ENCODE data around the gene FANCC.

The FANCC gene

DNA sequence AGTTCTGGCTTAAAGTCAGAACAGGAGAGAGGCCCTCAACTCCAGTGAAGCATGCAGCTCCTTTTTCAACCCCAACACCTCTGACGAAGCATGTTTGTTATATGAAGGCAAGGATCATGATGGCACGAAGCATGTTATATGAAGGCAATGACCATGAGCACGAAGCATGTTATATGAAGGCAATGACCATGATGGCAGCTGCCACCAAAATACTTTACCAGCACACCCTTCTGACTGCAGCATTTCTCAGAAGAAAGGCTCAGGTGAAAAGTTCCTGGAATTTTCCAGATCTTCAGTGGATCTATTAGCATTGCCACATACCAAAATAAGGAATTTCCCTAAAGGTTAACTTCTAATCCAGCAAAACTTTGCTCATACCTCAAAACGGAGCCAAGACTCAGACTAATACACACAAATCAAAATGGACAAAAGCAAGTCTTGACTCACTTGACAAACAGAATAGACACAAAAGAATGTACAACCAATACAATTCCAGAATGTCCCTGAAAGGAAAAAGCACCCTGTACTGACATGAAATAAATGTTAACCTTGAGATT is 217.4 kb downstream of the FANCC start:
- DNase-seq (ENCODE audit: low read depth), result no peak

DNA sequence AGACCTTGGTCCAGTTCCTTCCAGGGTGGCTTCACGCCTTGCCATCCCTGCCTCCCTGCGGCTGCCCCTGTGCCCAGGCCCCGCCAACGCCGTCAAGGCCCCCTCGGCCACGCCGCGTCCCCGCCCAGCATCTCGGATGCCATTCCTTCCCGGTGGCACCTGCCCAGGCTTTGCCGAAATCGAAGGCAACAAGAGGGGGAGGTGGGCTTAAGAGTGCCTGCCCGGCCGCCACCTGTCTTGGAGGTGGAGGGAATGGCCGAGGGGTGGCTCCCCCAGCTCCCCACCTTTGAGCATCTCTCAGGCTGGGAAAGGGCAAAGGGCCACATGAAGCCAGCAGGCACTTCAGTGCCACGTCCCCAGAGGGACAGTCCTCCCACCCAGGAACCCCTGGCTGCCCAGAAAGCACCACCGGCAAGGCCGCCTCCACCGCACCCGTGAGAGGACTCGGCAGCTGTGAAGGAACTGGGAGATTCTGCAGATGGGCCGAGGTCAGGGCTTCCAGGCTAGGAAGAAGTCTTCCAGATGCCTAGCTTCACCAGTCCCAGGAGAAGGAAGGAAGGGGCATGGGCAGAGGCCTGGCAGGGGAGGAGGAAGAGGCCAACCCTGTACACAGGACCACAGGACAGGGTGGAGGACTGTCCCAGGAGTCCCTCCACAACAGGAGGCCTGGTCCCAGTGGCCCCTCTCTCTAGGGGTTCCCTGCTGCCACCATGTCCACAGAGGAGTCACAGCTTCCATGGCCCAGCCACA is 218.0 kb downstream of the FANCC start:
- DNase-seq (ENCODE audit: low read depth), result no peak

DNA sequence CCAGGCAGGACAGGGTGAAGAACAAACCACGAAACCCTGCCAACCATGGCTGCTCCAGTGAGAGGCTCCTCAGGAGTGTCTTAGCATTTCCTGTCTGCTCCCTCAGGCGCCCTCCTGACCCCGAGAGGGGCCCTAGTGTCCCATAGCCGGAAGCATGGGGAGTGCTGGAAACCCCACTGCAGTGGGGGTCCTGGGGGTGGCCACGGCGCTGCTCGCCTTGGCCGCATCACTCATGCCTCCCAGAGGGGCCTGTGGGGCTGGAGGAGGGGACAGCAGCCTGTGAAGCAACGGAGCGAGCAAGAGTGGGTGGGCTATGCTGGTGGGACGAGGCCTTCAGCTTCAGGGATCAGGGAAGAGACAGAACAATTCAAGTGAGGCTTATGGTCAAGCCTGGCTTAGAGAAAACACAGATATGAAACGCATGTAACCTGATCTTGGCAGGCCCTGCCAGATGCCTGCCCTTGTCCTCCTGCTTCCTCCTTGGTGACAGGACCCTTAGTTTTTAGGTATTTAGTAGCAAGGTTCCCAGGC is 219.1 kb downstream of the FANCC start:
- DNase-seq (ENCODE audit: low read depth), result no peak

DNA sequence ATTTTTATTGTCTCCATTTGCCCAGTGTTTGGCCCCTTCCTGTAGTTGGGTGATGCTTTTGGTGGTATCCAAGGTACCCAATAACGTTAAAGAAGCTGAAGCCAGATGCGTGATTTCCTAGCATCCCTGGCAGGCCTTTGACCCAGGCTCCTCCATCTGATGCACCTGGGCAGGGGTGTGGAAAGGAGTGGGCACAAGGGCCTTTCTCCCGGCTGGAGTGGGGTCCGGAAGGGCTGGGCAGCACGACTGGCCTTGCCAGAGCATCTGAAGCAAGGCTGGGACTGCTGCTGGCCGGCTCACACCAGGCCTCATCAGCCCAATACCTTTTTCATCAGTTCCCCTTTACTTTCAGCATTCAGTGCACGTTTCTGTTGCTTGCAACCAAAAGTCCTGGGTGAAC is 220.2 kb downstream of the FANCC start:
- no peak for DNase-seq (ENCODE audit: low read depth)

DNA sequence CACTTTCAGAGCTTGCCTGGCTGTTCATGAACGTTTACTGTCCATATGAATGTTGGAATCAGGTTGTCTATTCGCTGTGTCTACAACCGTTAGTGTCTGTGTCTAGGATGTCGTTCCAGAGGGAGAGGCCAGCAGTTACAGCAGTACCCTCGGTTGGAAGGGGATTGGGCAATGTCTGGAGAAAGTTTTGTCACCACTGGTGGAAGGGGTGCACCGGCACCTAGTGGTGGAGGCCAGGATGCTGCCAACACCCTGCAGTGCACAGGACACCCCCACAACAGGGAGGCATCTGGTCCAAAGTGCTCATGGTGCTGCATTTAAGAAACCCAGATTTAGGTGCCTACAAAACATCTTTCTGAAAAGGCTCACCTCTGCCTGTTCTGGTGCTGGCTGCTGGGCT is 220.7 kb downstream of the FANCC start:
- DNase-seq (ENCODE audit: low read depth), result no peak

DNA sequence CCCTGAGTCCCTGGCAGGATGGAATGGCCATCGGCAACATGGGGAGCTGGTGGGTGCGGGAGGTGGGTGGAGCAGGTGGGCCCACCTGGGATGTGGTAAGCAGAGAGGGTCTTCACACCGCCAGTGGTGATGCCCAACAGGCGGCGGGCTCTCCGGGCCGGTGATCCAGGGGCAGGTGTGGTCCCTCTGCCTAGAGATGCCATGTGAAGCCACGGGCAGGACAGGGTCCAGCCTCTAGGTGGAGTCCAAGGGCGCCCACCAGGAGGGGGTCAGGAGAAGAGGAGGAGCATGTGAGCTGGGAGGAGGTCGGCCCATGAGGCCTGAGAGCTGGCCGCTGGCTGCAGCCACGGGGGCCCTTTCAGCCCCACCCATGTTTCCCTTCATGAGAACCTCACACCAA is 221.1 kb downstream of the FANCC start:
- DNase-seq (ENCODE audit: low read depth), result no peak

DNA sequence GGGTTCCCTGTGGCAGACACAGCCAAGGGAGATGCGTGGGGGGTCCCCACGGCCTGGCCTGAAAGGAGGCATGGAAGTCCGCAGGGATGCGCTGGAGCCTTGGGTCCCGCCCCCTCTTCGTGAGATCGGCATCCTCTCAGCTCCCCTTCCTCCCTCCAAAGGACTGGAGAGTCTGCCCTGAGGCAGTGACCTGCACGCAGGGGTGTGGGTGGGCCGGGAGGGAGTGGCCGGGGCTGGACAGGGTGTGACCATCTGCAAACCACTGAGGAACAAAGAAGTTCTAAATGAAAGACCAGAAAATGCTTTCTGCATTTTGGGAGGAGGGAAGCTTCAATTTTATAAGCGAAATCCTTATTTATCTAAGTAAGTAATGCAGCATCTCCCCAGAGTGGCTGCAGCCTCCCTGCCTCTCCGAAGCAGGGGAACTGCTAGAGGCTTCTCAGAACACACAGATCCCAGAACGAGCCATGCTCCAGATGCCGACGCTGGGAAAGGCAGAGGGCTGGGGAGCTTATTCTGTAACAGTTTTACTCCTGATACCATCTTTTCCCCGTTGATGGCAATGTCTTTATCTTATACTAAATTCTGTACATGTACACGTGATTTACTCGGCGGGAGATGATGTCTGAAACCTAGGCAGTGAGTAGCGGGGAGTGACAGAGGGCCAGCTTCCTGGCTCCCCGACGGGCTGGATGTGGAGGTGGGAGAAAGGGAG is 221.7 kb downstream of the FANCC start:
- DNase-seq (ENCODE audit: low read depth), result no peak

DNA sequence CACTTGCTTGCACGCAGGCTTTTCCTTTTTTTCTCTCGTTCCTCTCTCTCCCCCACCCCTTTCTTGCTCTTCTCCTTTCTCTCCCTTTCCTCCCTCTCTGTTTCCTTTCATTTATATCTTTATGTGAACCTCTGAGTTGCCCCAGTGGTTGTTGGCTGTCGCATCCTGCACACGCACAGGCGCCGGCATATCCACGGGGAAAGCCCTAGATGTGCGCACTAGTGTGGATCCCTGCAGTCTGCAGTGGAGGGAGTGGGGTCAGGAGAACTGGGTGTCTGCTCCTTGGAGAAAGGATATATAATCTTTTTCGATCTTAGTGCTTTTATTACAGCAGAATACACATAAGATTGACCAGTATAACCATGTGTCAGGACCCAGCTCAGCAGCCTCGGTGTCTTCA is 223.5 kb downstream of the FANCC start:
- DNase-seq (ENCODE audit: low read depth), result no peak

DNA sequence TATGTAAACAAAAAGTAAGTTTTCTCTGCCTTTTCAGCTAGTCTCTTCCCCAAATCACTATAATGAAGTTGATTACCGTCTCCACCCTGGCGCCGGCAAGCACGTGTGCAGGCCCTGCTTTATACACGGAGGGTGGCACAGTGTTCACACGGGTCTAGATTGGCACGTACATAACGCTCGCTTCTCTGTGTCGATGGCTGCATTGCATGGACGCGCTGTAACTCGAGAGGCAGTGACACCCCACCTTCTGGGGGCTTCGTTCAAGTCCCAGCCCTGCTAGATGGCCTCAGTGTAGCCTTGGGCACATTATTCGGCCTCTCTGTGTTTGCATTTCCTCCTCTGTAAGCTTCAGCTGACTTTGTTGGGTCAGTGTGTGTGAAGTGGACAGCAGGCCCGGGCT is 223.9 kb downstream of the FANCC start:
- DNase-seq (ENCODE audit: low read depth), result no peak

DNA sequence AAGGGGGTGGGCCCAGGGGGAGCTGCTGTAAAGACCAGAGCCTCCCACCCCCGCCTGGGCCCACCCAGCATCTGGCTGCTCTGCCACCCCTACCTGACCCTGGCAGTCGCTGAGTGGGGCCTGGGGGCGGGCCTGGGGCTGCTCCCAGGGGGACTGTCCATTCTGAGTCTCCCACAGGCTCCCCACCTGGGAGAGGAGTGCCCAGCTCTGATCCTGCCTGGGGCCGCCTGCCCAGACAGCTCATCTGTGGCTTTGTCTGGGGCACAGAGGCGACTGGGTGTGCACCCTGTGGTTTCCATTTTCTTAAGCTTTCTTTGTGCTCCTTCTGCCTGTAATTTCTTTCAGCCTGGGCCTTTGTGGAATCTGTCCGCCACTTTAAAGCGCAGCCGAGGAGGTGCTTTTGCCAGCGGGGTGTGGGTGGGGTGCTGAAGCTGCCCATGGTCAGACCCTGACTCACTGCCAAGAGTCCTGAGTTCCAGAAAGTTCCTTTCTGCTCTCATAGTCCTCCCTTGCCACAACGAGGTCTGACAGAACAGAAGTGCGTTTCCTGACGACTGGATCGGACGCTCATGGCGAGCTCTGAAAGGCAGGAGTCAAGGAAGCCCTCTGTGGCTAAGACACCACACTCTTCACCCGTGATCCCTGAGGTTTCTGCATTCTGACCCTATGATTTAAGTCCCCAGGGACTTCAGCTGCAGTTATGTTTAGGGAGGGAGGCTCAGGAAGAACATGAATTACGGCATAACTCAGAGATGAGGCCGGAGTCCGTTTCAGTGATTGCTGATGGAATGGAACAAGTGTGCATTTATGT is 225.0 kb downstream of the FANCC start:
- peak; percentile 41 for DNase-seq (ENCODE audit: low read depth)

DNA sequence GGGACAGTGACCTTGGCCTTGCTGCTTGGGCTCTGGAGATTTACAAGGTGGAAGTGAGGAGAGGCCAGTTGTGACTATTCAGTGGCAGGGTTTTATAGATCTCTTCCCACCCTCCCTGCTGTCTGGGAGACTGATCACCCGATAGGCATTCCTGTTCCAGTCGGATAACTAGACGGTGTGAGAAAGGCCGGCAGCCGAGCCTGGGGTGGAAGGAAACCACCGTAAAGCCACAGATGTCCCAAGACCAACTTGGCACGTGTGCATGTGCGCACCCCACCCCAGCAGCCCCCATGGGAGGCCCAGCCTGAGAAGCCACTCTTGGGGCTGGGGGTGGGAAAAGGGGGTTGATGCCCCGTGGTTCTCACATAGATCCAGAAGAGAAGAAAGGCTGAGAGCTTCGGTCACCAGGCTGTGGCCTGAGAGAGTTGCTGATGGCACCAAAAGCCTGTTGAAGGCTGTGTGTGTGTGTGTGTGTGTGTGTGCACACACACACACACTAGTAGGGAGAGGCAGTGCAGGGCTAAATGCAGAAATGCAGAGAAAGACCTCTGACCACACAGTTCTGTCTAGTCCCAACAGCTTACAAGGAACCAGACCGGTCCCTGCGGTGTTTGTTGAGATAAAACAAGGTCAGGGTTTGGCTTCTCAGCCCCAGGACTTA is 225.8 kb downstream of the FANCC start:
- no peak for DNase-seq (ENCODE audit: low read depth)

DNA sequence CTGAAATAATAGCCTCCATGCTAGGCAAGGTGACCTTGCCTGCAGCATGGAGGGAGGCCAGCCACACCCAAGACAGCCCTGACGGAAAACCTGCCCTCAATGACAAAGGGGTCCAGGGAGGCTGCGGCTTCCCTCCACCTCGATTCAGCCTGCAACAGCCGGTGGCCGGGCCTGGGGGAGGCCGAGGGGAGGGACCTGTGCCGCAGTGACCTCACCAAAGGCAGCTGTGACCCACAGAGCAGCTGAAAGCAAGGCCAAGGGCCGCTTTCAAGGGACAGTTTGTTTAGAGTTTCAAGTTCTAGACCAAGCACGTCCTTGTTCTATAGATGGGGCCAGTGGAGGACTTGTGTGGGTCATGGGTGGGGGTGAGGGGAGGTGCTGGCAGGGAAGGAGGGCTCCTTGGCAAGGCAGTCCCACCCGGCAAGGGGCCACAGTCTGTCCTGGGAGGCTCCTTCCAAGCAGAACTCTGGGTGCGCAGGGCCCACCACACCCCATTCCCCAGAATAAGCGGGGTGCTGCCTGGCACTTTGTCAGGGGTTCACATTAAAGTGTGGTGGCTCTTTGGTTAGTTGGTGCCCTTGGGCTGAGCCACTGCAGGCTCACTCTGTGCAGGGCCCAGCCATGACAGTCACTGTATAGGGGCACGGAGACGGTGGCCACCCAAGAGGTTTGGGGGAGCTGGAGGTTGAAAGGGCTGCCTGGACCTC is 226.5 kb downstream of the FANCC start:
- DNase-seq (ENCODE audit: low read depth), result no peak

DNA sequence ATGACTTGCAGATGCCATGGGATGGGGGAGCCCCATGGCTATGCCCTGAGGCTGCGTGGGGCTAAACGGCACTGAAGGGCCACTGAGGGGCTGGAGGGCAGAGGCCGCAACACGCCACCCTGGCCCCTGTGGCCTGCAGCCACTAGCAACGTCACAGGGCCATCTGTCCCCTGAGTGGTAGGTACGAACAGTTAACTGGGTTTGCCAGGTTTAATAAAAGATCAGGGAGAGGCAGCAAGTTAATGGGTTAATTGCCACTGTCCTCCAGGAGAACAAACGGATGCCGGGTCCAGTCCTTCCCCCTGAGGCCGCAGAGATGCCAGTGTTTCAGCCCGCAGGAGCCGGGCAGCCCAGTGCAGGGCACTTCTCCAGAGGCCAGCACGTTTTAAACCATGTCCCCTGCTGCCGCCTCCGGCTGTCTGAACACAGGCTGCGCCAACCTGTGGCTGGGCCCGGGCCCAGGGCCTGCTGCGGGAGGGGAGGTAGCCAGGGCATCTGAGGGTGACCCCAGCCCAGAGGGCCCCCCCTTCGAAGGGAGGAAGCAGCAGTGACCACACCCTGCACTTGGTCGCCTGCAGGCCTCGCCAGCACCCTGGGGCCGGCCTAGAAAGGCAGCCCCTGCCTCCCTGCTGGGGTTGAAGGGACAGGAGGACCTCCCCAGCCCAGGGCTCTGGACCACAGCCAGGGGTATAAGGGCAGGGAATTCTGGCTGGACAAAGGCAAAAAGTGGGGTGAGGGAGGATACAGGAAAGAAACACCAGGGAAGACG is 227.3 kb downstream of the FANCC start:
- DNase-seq (ENCODE audit: low read depth), result no peak

DNA sequence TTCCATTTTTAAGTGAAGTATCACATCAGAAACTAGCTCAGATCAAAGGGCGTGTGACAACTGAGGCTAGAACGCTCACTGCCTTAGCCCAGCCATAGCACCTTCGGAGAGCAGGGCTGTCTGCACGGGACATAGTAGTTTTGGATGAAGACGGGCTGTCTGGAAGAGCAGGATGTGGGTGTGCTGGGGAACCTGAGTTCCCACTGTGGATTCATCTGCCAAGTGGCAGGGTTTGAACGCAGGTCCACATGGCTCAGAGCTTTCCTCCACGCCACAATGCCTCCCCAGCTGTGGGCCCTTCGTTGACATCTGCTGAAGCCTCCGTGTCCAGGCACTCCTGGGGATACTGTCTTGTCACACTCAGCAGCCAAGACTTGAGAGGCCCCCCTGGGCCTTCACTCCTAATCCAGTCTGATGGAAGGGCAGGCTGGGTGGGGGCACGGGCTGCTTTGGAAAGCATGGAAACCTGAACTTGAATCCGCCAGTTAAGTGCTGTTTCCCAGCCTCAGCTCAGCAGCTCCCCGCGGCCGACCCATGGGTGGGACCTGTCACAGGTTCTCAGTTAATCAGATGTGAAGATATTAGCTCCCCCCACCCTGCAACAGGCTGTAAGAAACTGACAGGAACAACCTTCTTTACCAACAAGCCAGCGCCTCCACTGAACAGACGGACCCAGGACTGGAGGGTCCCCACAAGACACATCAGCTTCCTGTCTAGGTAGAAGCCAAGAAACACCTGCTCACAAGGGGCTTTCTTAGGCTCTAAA is 228.1 kb downstream of the FANCC start:
- no peak for DNase-seq (ENCODE audit: low read depth)

DNA sequence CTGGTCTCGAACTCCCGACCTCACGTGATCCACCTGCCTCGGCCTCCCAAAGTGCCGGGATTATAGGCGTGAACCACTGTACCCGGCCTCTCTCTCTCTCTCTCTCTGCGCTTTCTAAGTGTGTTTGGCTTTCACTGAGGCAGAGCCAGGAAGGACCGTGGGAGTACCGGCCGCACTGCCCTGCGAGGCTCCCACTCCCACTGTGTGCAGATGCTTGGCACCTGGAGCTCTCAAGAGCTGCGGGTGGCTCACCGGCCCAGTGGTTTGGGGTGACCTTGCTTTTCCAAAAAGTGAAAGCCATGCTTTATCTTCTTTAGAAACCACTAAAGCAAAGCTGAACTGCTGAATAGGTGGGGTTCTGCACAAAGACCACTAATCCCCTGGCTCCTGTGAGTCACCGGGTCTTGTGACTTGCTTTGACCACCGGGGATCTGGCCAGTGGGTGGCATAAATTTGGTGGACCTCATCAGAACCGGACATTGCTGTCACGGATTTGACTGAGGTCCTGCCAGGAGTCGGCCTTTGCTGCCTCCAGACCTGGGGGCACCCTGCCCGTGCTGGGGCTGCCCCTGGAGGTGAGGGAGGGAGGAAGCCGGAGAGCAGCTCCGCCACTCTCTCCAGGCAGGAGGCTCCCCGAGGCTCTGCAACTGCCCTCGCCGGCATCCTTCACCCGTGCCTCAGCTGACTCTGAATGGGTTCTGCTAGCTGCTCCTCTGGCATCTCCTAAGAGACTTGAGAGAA is 228.9 kb downstream of the FANCC start:
- DNase-seq (ENCODE audit: low read depth), result no peak

DNA sequence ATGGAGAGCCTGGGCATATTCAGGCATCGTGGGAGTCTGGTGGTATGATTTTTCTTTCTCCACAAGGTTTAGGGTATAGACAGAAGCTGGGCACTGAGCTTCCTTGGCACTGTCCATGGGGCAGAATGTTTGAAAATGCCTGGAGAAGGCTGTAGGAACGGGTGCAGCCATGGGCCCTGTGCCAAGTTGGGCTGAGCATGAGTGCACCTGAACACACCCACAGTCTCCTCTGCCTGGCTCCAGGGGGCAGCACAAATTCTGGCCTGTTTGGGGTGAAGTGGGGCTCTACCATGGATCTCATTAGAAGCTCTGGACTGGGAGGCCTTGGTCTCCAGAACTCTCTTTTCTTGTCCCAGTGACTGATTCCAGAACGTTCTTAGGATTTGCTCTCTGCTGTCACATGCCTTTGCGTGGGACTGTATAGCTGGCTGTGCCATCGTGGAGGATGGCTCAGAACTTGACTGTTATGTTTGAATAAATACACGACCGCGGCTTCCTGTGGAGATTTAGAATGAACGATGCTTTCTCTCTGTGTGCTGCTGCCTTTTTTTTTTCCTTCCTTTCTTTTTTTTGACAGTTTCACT is 229.8 kb downstream of the FANCC start:
- no peak for DNase-seq (ENCODE audit: low read depth)

DNA sequence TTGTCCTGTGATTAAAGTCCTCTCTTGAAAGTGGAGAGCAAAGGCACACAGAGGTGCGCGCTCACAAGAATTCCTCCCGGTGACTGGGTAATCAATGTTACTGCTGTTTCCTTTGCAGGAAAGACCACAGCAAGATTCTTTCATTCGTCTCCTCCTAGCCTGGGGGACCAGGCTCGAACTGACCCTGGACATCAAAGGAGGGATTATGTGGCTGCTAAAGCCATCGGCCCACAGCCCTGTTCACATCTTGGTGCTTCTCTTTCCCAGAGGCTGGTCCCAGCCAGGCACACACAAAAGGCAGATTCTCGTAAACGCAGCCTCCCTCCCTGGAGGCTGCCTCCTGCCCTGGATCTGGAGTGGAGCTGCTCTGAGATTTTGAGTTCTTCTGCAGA is 230.9 kb downstream of the FANCC start:
- DNase-seq (ENCODE audit: low read depth), result no peak

DNA sequence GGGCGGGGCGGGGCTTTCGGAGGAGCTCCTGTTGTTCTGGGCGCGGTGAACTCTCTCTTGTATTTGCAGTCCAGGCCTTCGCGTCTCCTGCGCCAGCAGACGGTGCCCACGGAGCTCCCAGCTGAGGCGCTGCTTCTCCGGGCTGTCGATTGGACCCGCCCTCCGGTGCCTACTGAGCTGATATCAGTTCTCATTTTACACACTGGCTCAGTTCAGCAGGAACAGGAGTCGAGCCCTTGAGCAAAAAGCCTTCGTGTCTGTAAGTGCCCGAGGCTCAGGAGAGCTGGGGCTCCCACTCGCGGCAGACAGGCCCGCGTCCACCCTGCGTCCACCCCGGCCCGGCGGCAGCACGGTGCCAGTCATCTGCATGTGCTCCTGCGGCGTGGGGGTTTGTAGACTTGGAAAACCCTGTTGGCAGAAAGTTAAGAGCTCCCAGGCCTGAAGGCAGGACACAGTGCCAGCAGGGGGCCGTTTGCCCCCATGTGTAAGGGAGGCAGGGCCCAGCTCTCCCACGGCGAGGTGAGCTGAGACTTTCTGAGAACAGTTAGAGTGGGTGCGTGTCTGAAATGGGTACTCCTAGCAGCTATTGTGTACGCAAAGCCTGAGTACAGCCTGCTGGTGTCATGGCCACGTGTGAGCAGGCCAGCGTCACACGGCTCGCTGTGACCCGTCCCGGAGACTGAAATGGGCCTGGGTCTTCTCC is 231.5 kb downstream of the FANCC start:
- DNase-seq (ENCODE audit: low read depth), result no peak
